HG02759 (cell line): ENCODE results near the gene PTPRC.
A peak's percentile ranks its signal among the peaks of the same experiment; 100 is the strongest.

Experiments
- ATAC-seq: cut with Tn5 transposase; IDR thresholded peaks from one replicate; pipeline ENCODE4 v1.9.1; 2021; ENCODE audit warnings: mild to moderate bottlenecking, moderate library complexity; ENCODE audit not compliant: unreplicated experiment

Gene PTPRC

DNA sequence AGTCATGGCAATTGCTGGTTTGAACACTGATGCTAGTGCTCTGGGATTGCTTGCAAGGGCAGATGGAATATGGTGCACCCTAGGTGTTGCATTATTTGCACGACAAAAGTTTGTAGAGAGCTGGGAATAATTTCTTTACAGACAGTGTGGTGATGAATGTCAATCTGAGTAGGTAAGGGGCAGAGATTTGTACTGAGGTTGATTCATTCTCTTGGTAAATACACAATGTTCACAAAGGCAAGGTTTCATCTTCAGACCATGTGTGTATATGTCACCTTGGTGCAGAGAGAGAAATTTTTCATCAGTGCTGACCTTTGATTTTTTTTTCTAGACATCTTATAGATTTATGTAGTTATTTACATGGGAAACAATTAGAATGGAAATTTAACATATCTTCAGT, 5.0 kb downstream of the PTPRC start:
- no peak for ATAC-seq

DNA sequence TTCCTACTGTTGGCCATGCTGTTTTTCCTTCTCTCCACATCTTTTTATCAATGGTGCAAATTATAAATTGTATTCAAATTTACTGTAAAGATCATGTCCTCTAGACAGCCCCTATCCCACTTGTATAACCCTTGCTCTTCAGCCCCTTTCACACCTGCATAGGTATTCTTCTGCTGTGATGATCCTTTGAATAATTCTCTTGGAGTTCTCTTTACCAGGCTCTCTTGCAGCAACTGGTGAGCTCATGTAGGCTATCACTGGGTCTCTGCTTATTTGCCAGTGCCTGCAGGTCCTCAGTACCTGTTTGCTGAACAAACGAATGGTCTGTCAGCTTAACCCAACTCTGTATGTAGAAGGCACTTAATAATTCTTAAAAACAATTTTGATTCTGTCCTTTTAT, 8.2 kb downstream of the PTPRC start:
- no peak for ATAC-seq

DNA sequence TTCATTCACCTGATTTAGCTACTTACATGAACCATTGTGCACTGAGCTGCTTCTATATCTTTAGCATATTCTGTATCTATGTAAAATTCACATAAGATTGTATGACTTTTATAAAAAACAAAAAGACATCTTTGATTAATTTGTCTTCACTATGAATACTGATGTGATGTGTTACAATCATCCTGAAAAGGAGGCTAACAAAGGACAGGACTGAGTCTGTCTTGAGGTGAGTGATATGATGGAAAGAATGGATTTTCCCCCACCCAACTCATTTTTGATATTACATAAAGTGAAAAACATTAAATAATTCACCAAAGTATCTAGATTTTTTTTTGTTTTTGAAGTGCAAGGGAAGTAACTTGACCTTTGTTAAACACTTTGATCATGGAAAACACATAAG, 9.8 kb downstream of the PTPRC start:
- ATAC-seq, result no peak

DNA sequence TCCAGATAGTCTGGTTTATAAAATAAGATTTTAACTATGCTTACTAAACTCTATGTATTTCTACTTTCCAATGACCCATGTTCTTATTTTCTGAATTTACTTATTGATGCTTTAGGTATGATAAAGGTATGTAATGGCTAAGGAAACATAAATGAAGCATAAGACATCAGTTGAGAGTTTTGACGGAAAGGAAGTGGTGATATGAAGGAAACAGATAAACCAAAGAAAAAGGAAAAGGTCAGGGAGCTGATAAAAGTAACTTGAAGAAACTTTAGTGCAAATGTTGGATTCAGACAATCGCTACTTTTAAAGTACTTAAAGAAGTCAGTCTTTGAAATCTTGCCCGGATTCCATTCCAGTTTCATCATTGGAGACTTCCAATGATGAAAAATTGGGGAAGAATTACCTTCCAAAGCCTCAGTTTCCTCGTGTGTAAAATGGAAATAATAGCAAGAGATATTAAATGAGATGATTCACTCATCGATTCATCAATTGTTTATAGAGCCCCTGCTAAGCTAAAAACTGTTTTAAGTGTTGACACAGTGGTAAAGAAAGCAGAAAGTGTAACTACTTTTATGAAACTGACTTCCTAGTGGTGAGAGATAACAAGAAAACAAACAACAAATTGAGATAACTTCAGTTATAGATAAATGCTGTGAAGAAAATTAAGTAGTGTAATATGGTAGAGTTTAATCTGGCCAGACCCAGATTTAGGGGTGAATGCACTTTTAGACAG, 10.6 kb downstream of the PTPRC start:
- ATAC-seq, result peak; percentile 15

DNA sequence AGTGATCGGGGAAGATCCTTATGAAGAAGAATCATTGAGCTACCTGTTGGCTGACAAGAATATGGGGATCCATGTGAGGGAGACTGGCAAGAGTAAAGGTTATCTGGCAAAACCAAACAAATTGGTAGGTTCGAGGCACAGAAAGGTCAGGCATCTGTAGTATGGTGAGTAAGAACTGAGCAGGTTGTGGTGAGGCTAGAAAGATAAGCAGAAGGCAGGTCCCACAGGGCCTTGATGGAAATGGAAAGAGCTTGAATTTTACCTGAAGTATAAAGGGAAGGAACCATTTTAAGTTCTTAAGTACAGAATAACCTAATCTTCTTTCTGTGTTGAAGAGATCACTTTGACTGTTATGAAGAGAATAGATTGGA, 11.1 kb downstream of the PTPRC start:
- peak; percentile 51 for ATAC-seq

DNA sequence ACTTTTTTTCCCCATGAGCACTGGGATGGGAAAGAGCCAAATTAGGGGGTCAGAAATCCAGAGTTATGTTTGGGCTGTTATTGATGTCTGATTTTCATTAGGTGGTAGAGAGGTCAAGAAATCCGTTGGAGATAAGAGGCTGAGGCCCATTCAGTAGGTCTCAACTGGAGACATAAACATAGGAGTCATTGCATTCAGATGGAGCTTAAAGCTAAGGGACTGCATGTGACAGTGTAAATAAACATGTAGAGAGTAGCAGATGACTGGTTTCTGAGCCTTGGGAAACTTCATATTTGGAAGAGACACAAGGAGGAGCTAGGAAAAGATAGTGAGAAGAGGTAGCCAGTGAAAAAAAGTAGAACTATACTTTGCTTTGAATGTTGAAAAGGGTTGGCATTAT, 11.7 kb downstream of the PTPRC start:
- no peak for ATAC-seq

DNA sequence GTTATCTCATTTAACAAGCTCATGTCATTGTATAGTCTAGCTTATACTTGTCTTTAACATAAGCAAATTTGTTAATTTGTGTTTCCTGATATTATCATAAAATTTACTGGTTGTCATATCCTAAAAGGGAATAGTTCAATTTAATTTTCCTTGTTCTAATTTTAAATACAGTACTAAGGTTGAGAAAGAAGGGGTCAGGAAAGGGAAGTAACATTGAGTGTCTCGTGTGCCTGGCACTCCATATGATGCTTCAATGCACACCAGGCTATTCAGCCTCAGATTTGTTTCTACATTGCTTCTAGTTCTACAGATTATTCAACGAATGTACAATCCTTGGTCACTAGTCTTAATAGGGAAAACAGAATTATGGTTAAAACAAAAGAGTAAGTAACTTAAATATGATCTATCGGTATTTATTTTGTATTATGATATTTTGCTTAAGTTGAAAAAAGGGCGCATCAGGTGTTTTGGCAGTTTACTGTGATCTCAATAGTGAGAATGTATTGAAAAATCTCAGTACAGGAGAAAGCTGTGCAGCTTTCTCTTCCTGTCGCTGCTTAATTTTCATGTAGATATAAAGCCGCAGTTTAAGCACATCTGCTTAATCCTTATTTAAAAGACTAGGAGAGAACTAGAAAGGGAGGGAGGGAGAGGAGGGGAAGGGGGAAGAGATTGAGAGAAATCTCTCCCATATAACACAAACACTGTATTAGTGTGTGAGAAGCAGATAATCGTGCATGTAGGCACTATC, 13.0 kb downstream of the PTPRC start:
- ATAC-seq, result peak; percentile 61

DNA sequence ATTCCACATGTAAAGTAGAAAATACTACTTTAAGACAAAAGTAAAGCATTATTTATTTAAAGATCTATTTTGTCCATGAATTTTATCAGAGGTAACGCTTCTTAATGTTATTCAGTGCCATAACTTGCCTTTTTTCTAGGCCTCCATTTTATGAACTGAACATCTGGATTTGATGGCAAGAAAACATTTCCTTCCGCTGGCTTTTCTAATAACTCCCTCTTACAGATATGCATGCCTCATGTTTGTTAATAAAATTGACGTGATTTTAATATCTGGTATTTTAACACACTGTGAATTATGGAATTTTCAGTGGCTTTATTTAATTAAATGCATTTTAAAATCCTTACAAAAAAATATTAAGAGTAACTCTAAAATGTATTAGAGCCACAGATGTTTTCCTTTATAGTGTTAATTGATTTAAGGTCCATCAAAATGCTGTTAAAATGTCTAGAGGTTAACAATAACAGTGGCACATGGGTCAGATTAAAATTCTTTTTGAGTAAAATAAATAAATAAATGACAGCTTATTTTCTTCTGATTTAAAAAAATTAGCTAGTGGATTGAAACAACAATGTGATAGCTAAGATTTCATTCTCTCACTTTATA, 15.1 kb downstream of the PTPRC start:
- no peak for ATAC-seq

DNA sequence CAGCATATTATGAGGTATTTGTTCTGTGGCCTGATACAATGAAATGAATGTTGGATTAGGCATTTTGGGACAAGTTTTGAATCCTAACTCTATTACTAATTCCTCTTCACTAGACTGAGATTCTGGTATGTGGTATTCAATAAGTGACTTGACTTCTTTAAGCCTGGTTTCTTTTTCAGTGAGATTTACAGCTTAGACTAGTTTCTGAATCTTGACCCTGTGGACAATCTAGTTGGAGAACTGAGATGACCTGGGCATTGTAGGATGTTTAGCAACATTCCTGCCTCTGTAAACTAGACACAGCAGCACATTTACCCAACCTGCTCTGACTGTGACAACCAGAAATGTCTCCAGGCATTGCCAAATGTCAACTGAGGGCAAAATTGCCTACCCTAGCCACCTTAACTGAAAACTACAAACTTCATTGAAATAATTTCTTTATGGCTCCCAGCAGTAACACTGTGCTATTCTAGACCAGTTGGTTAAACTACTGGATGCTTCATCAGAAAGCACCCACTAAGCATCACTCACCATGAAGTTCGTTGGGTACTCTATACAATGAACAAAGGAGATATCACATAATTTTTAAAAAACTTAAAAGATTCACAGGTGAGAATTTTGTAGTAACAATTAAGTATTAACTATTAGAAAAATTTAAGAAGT, 16.8 kb downstream of the PTPRC start:
- ATAC-seq, result peak; percentile 27

DNA sequence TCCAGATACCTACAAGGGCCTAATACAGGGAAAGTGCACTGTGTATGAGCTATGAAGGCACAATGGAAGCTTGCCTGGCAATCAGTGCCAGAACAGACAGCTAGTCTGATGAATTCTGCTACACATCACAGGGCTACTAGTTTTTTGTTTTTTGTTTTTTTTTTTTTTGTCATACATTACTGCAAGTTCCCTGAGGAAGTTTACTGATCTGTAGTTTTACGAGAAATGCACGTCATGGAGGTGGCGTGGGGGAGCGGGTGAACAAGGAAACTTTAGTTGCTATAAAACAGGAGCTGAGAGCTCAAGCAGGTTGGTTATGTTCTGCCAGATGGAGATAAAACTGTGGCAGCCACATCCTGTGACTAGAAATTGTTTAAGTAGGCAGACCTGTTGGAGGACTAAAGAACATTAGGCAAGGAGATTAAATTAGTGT, 17.7 kb downstream of the PTPRC start:
- ATAC-seq, result no peak

DNA sequence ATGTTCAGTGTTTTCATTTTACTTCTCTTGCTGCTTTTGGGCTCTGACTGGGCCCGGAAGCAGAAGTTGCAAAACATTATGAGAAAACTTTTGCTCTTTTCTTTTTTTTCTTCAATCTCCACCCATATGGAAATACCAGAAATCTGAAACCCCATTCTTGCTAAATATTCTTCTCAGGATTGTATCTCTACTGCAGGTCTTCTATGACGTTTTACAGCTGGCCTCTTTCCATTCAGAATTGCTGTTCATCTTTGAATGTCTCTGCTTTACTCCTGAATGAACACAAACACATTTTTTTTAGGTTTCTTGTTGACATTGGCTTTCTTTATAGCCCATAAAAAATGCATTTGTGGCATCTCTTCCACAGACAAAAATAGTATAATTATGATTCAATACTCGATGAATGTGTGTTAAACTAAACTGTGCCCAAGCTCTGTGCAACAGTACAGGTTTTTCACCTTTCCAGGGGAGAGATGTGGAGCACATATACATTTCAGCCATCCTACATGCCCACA, 18.8 kb downstream of the PTPRC start:
- peak; percentile 60 for ATAC-seq

DNA sequence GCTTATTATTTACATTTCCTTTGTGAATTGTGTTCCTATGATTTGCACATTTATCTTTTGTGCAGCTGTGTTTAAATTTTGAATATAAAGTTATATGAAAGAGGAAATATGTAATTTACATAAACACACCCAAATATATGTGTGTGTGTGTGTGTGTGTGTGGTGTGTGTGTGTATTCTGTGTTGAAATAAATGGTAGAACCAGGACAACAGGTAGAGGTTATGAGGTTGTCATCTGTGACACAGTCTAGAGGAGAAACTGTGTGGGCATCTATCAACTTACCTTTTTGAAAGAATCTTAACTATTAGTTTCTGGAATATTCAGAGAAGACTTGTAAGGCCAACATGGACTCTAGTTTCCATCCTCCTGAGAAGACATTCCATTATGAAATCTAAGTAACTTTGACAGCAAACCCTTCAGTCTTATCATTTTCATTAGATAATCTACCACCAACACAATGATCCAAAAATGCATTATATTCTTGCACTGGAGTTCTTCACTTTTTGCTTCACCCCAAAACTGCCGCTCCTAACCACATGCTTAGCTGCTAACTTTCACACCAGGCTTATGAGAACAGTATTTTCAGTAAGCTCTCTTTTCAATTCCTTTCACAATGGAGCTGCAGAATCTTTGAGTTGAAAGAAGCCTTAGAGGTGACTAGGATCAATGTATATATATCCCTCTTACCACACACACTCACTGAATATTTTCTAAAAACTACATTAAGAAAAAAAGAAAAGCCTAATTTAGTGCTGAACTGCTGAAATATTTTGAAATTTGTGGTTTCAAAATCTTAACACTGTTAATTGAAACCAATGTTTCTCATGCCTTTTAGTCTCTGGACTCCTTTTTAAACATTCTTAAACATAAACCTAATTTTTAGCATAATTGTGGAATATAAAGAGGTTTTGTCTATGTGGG, 21.8 kb downstream of the PTPRC start:
- ATAC-seq, result peak; percentile 33

DNA sequence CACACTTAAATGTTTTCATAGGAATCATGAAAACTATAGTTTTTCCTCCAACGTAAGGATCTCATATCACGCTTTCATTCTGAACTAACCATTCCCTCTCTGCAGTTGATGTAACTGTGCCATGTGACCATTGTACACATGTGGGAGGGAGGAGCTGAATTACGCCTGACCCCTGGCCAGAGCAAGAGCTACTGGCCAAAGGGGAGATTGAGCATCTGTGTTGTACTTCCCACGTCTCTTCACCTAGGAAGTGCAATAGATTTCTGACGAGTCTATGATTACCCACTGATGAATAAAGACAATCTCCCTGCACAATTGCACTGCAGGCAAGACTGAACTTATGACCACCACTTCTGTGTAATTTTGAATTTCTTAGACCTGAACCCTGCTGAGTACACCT, 24.0 kb downstream of the PTPRC start:
- ATAC-seq, result no peak

DNA sequence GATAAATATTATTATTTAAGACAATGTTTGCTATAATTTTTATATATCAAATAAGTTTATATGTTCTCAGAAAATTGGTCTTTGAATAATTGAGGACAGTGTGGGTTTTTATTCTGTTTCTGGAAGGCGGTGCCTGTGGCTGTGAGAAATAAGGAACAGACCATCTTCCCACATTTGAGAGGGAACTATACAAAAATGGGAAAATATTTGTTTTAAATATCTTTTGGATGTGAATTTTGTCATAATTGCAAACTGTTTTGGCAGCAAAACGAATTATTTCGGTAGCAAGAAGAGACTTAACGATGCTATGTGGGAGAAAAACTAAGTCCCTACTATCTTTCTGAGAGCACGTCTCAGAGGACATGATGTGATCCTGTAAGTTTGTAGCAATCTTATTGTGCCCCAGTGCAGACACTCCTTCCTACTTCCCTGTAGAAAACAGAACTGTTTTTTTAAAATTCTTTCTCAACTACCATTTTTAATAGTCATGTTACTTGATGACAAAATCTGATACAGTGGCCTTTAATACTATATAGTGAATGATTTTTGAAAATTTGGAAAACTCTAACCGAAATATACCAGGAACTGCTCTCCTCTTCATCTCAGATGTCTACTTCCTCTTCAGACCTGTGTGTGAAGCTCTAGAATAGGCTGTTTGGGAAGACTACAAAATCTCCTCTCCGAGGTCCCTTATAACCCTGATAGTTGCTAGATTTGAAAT, 25.4 kb downstream of the PTPRC start:
- ATAC-seq, result no peak

DNA sequence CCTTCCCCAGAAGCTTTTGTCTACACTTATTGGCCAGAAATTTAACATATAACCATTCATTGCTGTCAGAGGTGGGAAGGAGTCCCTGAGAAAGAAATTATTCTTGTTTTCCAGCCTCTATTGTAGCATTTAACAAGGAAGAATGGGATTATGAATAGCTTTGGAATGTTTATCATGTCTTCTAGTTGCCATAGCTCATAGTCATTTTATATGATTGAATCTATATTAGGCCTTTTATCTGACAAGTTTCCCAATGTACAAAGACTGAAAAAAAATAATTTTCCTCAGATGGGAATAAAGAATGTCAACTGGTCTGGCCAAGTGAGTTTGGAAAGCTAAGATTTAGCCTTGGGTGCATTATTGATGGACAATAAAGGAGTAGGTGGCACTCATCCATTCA, 28.3 kb downstream of the PTPRC start:
- no peak for ATAC-seq

DNA sequence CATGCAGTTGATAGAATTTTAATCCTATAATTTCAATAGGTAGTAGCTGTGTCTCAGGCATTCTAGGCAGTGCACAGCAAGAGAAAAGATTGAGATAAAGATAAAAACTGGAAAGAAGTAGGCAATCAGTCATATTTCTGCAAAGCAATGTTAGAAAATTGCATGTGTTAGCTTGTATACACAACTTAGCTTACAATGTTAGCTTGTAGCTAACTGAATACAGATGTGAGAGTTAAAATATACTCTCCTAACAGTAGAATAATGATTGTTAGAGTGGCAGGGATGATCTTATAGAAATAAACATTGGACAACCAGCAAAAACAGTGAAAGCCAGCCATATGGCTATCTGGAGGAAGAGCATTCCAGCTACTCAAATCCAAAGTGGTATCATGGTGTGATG, 29.0 kb downstream of the PTPRC start:
- no peak for ATAC-seq

DNA sequence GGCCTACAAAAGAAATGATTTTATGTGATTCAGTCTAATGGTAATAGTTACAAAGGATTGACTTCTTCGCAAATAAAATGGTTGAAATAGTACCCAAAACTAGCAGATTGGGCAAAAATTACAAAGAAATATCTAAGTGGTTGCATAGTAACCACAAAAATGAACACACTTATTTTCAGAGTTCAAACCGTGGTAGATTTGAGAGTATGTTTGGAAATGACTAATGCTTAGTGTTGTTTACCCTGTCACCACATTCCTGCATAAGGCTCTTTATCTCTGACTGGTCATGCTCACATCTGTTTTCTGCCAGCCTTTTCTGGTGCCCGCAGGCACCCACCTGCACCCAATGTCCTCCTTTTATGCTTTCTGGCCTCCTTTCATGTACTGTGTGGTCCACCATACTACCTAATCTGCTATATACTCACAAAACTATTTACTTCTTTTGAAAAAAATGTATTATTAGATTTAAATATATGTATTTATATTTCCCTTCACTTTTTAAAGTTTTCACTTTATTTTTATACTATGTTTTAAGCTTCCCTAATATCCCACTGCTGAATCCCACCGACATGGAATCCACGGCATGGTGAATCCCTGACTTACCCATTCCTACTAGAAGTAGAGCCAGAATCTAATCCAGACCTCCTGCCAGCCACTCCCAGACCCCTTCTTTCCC, 30.3 kb downstream of the PTPRC start:
- peak; percentile 91 for ATAC-seq

DNA sequence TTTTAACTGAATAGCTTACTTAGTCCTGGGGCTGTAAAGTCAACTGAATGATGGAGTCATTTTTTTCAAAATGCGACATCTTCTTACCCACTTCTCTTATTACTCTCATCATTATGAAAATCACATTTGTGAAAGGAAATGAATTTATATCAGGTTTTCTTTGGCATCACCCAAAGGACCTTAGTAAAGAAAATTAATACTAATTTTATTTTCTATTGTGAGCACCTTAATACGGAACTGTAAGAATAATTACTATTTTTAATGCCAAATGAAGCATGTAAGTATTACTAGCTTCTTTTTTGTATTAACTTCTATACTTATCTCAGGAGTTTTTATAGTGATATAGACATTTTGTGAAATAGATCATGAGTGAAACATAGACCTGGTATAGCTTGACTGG, 30.9 kb downstream of the PTPRC start:
- no peak for ATAC-seq

DNA sequence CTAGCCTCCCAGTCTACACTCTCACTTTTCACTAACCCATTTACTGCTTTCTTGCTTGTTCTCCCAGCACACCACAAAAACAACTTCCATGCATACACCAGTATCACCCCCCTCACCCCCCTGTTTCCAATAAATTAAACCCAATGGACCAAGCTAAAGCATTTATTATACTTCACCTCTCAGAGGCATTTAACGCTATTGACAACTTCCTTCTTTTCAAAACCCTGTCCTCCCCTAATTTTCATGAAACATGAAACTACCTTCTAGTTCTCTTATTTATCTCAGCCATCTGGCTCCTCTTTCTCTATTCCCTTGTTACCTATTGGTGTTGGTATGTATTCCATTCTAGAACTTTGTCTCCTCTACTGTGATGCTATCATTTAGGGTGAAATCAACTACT, 32.3 kb downstream of the PTPRC start:
- no peak for ATAC-seq
